Sigmoid colon (tissue), 7 donors: ENCODE data around the gene BANP. TPM values are rescaled to one million over a fixed set of nuclear protein-coding genes. Genes with fewer than 3 reads are reported as not detected.
"Not testable (repeated sequence)": the region's sequence is repeated elsewhere in the genome, so short reads cannot be mapped to it uniquely, and the experiment has no call there.

Experiments
- DNase-seq: peaks from one replicate; pipeline ENCODE4 v3.0.0-alpha.2; 2019
- H3K27ac ChIP-seq, 4 donors: fragments of 200-600 bp; sonication (generic); one replicate each; pipeline ENCODE4 v1.5.1; 2016 to 2019; ENCODE audit warnings: mild to moderate bottlenecking in 1 of 4
- H3K27me3 ChIP-seq, 3 donors: fragments of 200-600 bp; sonication (generic); one replicate each; pipeline ENCODE4 v1.5.1; 2019; ENCODE audit warnings: mild to moderate bottlenecking in 1 of 3
- H3K36me3 ChIP-seq, 4 donors: fragments of 200-600 bp; sonication (generic); one replicate each; pipeline ENCODE4 v1.5.1; 2016 to 2019
- H3K4me1 ChIP-seq, 4 donors: fragments of 200-600 bp; sonication (generic); one replicate each; pipeline ENCODE4 v1.5.1; 2017 to 2019
- H3K4me3 ChIP-seq, 4 donors: fragments of 200-600 bp; sonication (generic); one replicate each; pipeline ENCODE4 v1.5.1; 2017 to 2019; ENCODE audit warnings: mild to moderate bottlenecking in 2 of 4, moderate library complexity in 1 of 4
- H3K9me3 ChIP-seq, 4 donors: fragments of 200-600 bp in 3 of 4; sonication (generic) in 3 of 4; one replicate each; pipeline versions ENCODE4 v1.5.1 to v1.6.1; 2013 to 2019
- CTCF ChIP-seq, 4 experiments: fragments of 450-650 bp in 3 of 4; fragments of 200-600 bp in 1 of 4; IDR thresholded peaks; one replicate each; pipeline ENCODE4 v1.5.1; 2016 to 2019; ENCODE audit warnings: antibody characterized with exemption in 4 of 4, mild to moderate bottlenecking in 3 of 4, moderate library complexity in 2 of 4
- EP300 ChIP-seq, 4 donors: sonication (generic); formaldehyde crosslinking; IDR thresholded peaks; one replicate each; pipeline ENCODE4 v1.6.1; 2017; ENCODE audit warnings: antibody characterized with exemption in 4 of 4
- POLR2A ChIP-seq, 2 donors: fragments of 450-650 bp; IDR thresholded peaks; one replicate each; pipeline ENCODE4 v1.6.1; 2016; ENCODE audit warnings: antibody characterized with exemption in 2 of 2, mild to moderate bottlenecking in 2 of 2, moderate library complexity in 2 of 2
- POLR2AphosphoS5 ChIP-seq, 4 donors: sonication (generic); formaldehyde crosslinking; IDR thresholded peaks; one replicate each; pipeline ENCODE4 v1.6.1; 2017; ENCODE audit warnings: antibody characterized with exemption in 4 of 4
- WGBS, 2 donors: extraction: QIAGEN DNeasy Blood & Tissue Kit; methylation state at CpG; one replicate each; pipeline ENCODE4 v1.1.7; 2013; 5-methylcytosine and 5-hydroxymethylcytosine counted together
- intact Hi-C: fragments of 100-400 bp; cut with DNase I; formaldehyde crosslinking; loops from one replicate; pipeline ENCODE4 v1.15.1; 2023
- polyA plus RNA-seq, 3 donors: library from polyadenylated mRNA; stranded (reverse); fragments of 200-250 nt; gene quantifications; one replicate each; pipeline ENCODE4 v1.2.3, GENCODE V29; 2013
- total RNA-seq, 4 donors: library from RNA; depleted of rRNA; stranded (reverse); fragments of >200 nt; gene quantifications; one replicate each; pipeline ENCODE4 v1.1.0, GENCODE V29; 2016
- donor health status: healthy with polysubstance abuse.
- donor health status: Bipolar disorder and iron deficiency.
- donor health status: healthy.

The BANP gene
- total and polyA plus RNA-seq, 7 donors = 8.4 to 31.0 (median 17.4) TPM

GRCh38 chr16:88020516-88020885, 69.3 kb downstream of the BANP start:
- intact Hi-C loops = no loop called here
- TF ChIP-seq POLR2A (IDR thresholded peaks at IDR 0.05) (no peak), CTCF (IDR thresholded peaks at IDR 0.05) (no peak), EP300 (IDR thresholded peaks at IDR 0.05) (no peak), POLR2AphosphoS5 (IDR thresholded peaks at IDR 0.05) (no peak)
- no peak for DNase-seq
- H3K4me1 ChIP-seq = peaks cover 0 to 4% (median 0%) of the 10 kb centered on the region in 4 donors
- H3K36me3 ChIP-seq = peaks cover 0 to 23% (median 4%) of the 10 kb centered on the region in 4 donors
- no peak overlapping the region for H3K27ac ChIP-seq
- 94 to 97% methylated on average over 10 of the region's 10 CpGs for WGBS, 2 donors
- no peak overlapping the region for H3K4me3 ChIP-seq
- H3K9me3 ChIP-seq = no peaks in the 10 kb centered on the region
- no peaks in the 10 kb centered on the region for H3K27me3 ChIP-seq

- H3K36me3 ChIP-seq = peaks cover 0 to 23% (median 4%) of the 10 kb centered on the region in 4 donors
- WGBS, 2 donors = 95 to 96% methylated on average over 26 of the region's 26 CpGs
- H3K27ac ChIP-seq, DNase-seq, H3K27me3 ChIP-seq, intact Hi-C loops, H3K4me3 ChIP-seq, H3K9me3 ChIP-seq, H3K4me1 ChIP-seq: not testable (repeated sequence)
Observed at GRCh38 chr16:88021041-88021970, 70.1 kb downstream of the BANP start.

GRCh38 chr16:88022076-88023042, 71.1 kb downstream of the BANP start:
- TF ChIP-seq EP300 (IDR thresholded peaks at IDR 0.05) (no peak), POLR2A (IDR thresholded peaks at IDR 0.05) (no peak), POLR2AphosphoS5 (IDR thresholded peaks at IDR 0.05) (no peak), CTCF (IDR thresholded peaks at IDR 0.05) (no peak)
- intact Hi-C loops = no loop called here
- Histone ChIP-seq H3K4me3 (no peak overlapping the region), H3K27me3 (no peaks in the 10 kb centered on the region), H3K27ac (no peak overlapping the region), H3K9me3 (no peaks in the 10 kb centered on the region), H3K36me3 (peaks cover 0 to 23% (median 5%) of the 10 kb centered on the region in 4 donors), H3K4me1 (peaks cover 0 to 4% (median 0%) of the 10 kb centered on the region in 4 donors)
- WGBS, 2 donors = 94% methylated on average over 23 of the region's 23 CpGs
- no peak for DNase-seq

GRCh38 chr16:88023366-88023765, 72.1 kb downstream of the BANP start:
- DNase-seq = no peak
- Histone ChIP-seq H3K36me3 (peaks cover 0 to 30% (median 8%) of the 10 kb centered on the region in 4 donors), H3K9me3 (no peaks in the 10 kb centered on the region), H3K27me3 (no peaks in the 10 kb centered on the region), H3K4me3 (no peak overlapping the region), H3K4me1 (peaks cover 0 to 4% (median 0%) of the 10 kb centered on the region in 4 donors), H3K27ac (no peak overlapping the region)
- TF ChIP-seq POLR2AphosphoS5 (IDR thresholded peaks at IDR 0.05) (no peak), POLR2A (IDR thresholded peaks at IDR 0.05) (no peak), CTCF (IDR thresholded peaks at IDR 0.05) (no peak), EP300 (IDR thresholded peaks at IDR 0.05) (no peak)
- intact Hi-C loops = no loop called here
- WGBS, 2 donors = 91 to 93% methylated on average over 12 of the region's 12 CpGs

GRCh38 chr16:88023786-88024185, 72.6 kb downstream of the BANP start:
- H3K27ac ChIP-seq = no peak overlapping the region
- WGBS, 2 donors = 97% methylated on average over 16 of the region's 16 CpGs

More at GRCh38 chr16:88023786-88024185, 72.6 kb downstream of the BANP start:
- Histone ChIP-seq H3K9me3 (no peaks in the 10 kb centered on the region), H3K27me3 (no peaks in the 10 kb centered on the region), H3K36me3 (peaks cover 0 to 26% (median 7%) of the 10 kb centered on the region in 4 donors), H3K4me3 (no peak overlapping the region), H3K4me1 (peaks cover 0 to 4% (median 0%) of the 10 kb centered on the region in 4 donors)
- TF ChIP-seq POLR2A (IDR thresholded peaks at IDR 0.05) (no peak), EP300 (IDR thresholded peaks at IDR 0.05) (no peak), POLR2AphosphoS5 (IDR thresholded peaks at IDR 0.05) (no peak), CTCF (IDR thresholded peaks at IDR 0.05) (no peak)
- DNase-seq = no peak
- intact Hi-C loops = no loop called here
